ENCODE measurements around the gene FAM76A.
"Not testable (repeated sequence)": the region's sequence is repeated elsewhere in the genome, so short reads cannot be mapped to it uniquely, and the experiment has no call there.

Gene FAM76A

GRCh38 chr1:27785781-27786455 lies 60.2 kb downstream of the FAM76A start:
- Histone ChIP-seq H3K4me2 (ENCODE audit: insufficient read depth, low read length) (no peak overlapping the region), H2AFZ (ENCODE audit: low read depth, low read length) (no peak overlapping the region), H3K79me2 (ENCODE audit: insufficient read depth, low read length) (peaks cover 48% of the 10 kb centered on the region), H3K27me3 (ENCODE audit: insufficient read depth, low read length, poor library complexity) (no peaks in the 10 kb centered on the region), H3K9ac (ENCODE audit: low read depth, low read length) (no peak overlapping the region), H3K4me3 (ENCODE audit: low read depth in 1 of 2, low read length in 2 of 2) (no peak overlapping the region), H3K4me1 (ENCODE audit: insufficient read depth, low read length) (no peaks in the 10 kb centered on the region), H4K20me1 (ENCODE audit: insufficient read depth, low read length) (no peaks in the 10 kb centered on the region), H3K9me3 (ENCODE audit: insufficient read depth, low read length, severe bottlenecking) (no peaks in the 10 kb centered on the region), H3K36me3 (ENCODE audit: insufficient read depth, low read length) (peaks cover 12% of the 10 kb centered on the region), H3K27ac (ENCODE audit: low read length) (no peak overlapping the region)
- DNase-seq (no peak), ATAC-seq (ENCODE audit: insufficient read depth, low read depth) (no peak)
- TF ChIP-seq CTCF (IDR thresholded peaks at IDR 0.05; ENCODE audit: borderline replicate concordance, extremely low read depth, low read length, poor library complexity, severe bottlenecking): no peak
- TF ChIP-seq EZH2 (IDR thresholded peaks at IDR 0.05; ENCODE audit: borderline replicate concordance, low read depth, low read length, severe bottlenecking): no peak

GRCh38 chr1:27787895-27788294 lies 62.1 kb downstream of the FAM76A start:
- no peak for TF ChIP-seq CTCF (IDR thresholded peaks at IDR 0.05; ENCODE audit: borderline replicate concordance, extremely low read depth, low read length, poor library complexity, severe bottlenecking)
- no peak for TF ChIP-seq EZH2 (IDR thresholded peaks at IDR 0.05; ENCODE audit: borderline replicate concordance, low read depth, low read length, severe bottlenecking)
- no peak overlapping the region for H2AFZ ChIP-seq (ENCODE audit: low read depth, low read length)
- no peaks in the 10 kb centered on the region for H3K27me3 ChIP-seq (ENCODE audit: insufficient read depth, low read length, poor library complexity)
- H3K4me3 ChIP-seq (ENCODE audit: low read depth in 1 of 2, low read length in 2 of 2): no peak overlapping the region
- no peak overlapping the region for H3K4me2 ChIP-seq (ENCODE audit: insufficient read depth, low read length)
- no peaks in the 10 kb centered on the region for H4K20me1 ChIP-seq (ENCODE audit: insufficient read depth, low read length)
- peaks cover 18% of the 10 kb centered on the region for H3K36me3 ChIP-seq (ENCODE audit: insufficient read depth, low read length)
- DNase-seq: no peak
- no peaks in the 10 kb centered on the region for H3K4me1 ChIP-seq (ENCODE audit: insufficient read depth, low read length)
- H3K79me2 ChIP-seq (ENCODE audit: insufficient read depth, low read length): peaks cover 34% of the 10 kb centered on the region
- no peaks in the 10 kb centered on the region for H3K9me3 ChIP-seq (ENCODE audit: insufficient read depth, low read length, severe bottlenecking)
- H3K9ac ChIP-seq (ENCODE audit: low read depth, low read length): no peak overlapping the region
- H3K27ac ChIP-seq (ENCODE audit: low read length): no peak overlapping the region
- no peak for ATAC-seq (ENCODE audit: insufficient read depth, low read depth)

- no peak for TF ChIP-seq EZH2 (IDR thresholded peaks at IDR 0.05; ENCODE audit: borderline replicate concordance, low read depth, low read length, severe bottlenecking)
- no peak for TF ChIP-seq CTCF (IDR thresholded peaks at IDR 0.05; ENCODE audit: borderline replicate concordance, extremely low read depth, low read length, poor library complexity, severe bottlenecking)
- DNase-seq (no peak), ATAC-seq (ENCODE audit: insufficient read depth, low read depth) (no peak)
- Histone ChIP-seq H2AFZ (ENCODE audit: low read depth, low read length) (no peak overlapping the region), H3K4me2 (ENCODE audit: insufficient read depth, low read length) (no peak overlapping the region), H3K9ac (ENCODE audit: low read depth, low read length) (no peak overlapping the region), H4K20me1 (ENCODE audit: insufficient read depth, low read length) (no peaks in the 10 kb centered on the region), H3K79me2 (ENCODE audit: insufficient read depth, low read length) (peaks cover 25% of the 10 kb centered on the region), H3K9me3 (ENCODE audit: insufficient read depth, low read length, severe bottlenecking) (no peaks in the 10 kb centered on the region), H3K4me1 (ENCODE audit: insufficient read depth, low read length) (no peaks in the 10 kb centered on the region), H3K4me3 (ENCODE audit: low read depth in 1 of 2, low read length in 2 of 2) (no peak overlapping the region), H3K27ac (ENCODE audit: low read length) (no peak overlapping the region), H3K27me3 (ENCODE audit: insufficient read depth, low read length, poor library complexity) (no peaks in the 10 kb centered on the region), H3K36me3 (ENCODE audit: insufficient read depth, low read length) (peaks cover 33% of the 10 kb centered on the region)
Observed at GRCh38 chr1:27789540-27790041, 63.8 kb downstream of the FAM76A start.

- Histone ChIP-seq H3K36me3 (ENCODE audit: insufficient read depth, low read length) (peaks cover 40% of the 10 kb centered on the region), H3K79me2 (ENCODE audit: insufficient read depth, low read length) (peaks cover 20% of the 10 kb centered on the region)
- DNase-seq; H4K20me1 ChIP-seq (ENCODE audit: insufficient read depth, low read length); ATAC-seq (ENCODE audit: insufficient read depth, low read depth); H3K27me3 ChIP-seq (ENCODE audit: insufficient read depth, low read length, poor library complexity); H3K4me2 ChIP-seq (ENCODE audit: insufficient read depth, low read length); H3K4me1 ChIP-seq (ENCODE audit: insufficient read depth, low read length); H3K27ac ChIP-seq (ENCODE audit: low read length); H2AFZ ChIP-seq (ENCODE audit: low read depth, low read length); H3K9me3 ChIP-seq (ENCODE audit: insufficient read depth, low read length, severe bottlenecking); H3K4me3 ChIP-seq (ENCODE audit: low read depth in 1 of 2, low read length in 2 of 2); H3K9ac ChIP-seq (ENCODE audit: low read depth, low read length): not testable (repeated sequence)
Observed at GRCh38 chr1:27790270-27790669, 64.5 kb downstream of the FAM76A start.

Data from DND-41 (cell line).